H1 (cell line): Measurements from ENCODE around the gene GPRIN1.

ENCODE experiments used
- GABPA ChIP-seq: IDR thresholded peaks from 2 replicates; pipeline ENCODE4 v1.6.1; 2011; ENCODE audit warnings: mild to moderate bottlenecking, low read length, moderate library complexity, borderline replicate concordance; ENCODE audit not compliant: insufficient read depth
- HDAC2 ChIP-seq, 2 experiments: fragments of 300-600 bp in 1 of 2; sonication (generic) in 1 of 2; IDR thresholded peaks; 2 replicates each; pipeline ENCODE4 v1.6.1; 2011 to 2012; ENCODE audit warnings: low read depth in 2 of 2, low read length in 2 of 2, mild to moderate bottlenecking in 2 of 2, moderate library complexity in 2 of 2, borderline replicate concordance in 1 of 2, inconsistent platforms in 1 of 2
- YY1 ChIP-seq: IDR thresholded peaks from 2 replicates; pipeline ENCODE4 v1.6.1; 2011; ENCODE audit warnings: low read depth, mild to moderate bottlenecking, low read length
- TF ChIP-seq, protein P1 (sequence below), 3 experiments: IDR thresholded peaks; 1 replicate in 2 of 3; 2 replicates in 1 of 3; pipeline versions ENCODE4 v1.5.1 to v1.6.1; 2011; ENCODE audit warnings: low read length in 3 of 3, mild to moderate bottlenecking in 3 of 3, inconsistent platforms in 2 of 3, low read depth in 1 of 3, moderate library complexity in 1 of 3; ENCODE audit not compliant: insufficient read depth in 1 of 3; ENCODE audit errors: control extremely low read depth in 1 of 3

DNA sequence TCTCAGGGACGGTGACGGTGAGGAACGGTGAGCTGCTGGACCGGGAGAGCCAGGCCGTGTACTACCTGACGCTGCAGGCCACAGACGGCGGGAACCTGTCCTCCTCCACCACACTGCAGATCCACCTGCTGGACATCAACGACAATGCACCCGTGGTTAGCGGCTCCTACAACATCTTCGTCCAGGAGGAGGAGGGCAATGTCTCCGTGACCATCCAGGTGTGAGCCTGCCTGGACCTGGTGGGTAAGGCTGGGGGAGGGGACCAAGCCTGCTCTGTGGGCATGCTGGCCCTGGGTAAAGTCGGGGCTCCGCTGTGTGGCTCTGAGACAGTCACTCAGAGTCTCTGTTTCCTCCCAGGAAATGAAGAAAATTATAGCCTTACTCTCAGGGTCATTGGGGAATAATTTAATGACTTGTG is 31.6 kb downstream of the GPRIN1 start:
- TF ChIP-seq YY1, result 0 out of 2 replicates have a peak, but pooled peaks have one; percentile 5
- TF ChIP-seq GABPA, result peak; percentile 49; the same call in 1 of the 2 replicates
- TF ChIP-seq, protein P1, sequence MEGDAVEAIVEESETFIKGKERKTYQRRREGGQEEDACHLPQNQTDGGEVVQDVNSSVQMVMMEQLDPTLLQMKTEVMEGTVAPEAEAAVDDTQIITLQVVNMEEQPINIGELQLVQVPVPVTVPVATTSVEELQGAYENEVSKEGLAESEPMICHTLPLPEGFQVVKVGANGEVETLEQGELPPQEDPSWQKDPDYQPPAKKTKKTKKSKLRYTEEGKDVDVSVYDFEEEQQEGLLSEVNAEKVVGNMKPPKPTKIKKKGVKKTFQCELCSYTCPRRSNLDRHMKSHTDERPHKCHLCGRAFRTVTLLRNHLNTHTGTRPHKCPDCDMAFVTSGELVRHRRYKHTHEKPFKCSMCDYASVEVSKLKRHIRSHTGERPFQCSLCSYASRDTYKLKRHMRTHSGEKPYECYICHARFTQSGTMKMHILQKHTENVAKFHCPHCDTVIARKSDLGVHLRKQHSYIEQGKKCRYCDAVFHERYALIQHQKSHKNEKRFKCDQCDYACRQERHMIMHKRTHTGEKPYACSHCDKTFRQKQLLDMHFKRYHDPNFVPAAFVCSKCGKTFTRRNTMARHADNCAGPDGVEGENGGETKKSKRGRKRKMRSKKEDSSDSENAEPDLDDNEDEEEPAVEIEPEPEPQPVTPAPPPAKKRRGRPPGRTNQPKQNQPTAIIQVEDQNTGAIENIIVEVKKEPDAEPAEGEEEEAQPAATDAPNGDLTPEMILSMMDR (IDR thresholded peaks at IDR 0.05; ENCODE audit: control extremely low read depth in 1 of 3, insufficient read depth in 1 of 3, low read depth in 1 of 3, low read length in 3 of 3), result peak in 2 of 3 experiments; percentile 84 to 97; a peak in 3 of 4 replicates
- TF ChIP-seq HDAC2 (IDR thresholded peaks at IDR 0.05; ENCODE audit: borderline replicate concordance in 1 of 2, low read depth in 2 of 2, low read length in 2 of 2), result no peak
